WERI-Rb-1 (cell line): Measurements from ENCODE around the gene EIF2B4.

Source experiments
- DNase-seq: peaks from one replicate; pipeline ENCODE4 v3.0.0-alpha.2; 2020
- H3K27ac ChIP-seq: fragments of 250-450 bp; sonication (Bioruptor Pico); 2 replicates; pipeline ENCODE4 v1.5.1; 2020; ENCODE audit warnings: mild to moderate bottlenecking, moderate library complexity
- H3K27me3 ChIP-seq: fragments of 250-450 bp; sonication (Bioruptor Pico); 2 replicates; pipeline ENCODE4 v1.5.1; 2021; ENCODE audit warnings: mild to moderate bottlenecking, low read depth, moderate library complexity; ENCODE audit not compliant: insufficient read depth, severe bottlenecking
- H3K36me3 ChIP-seq: fragments of 250-450 bp; sonication (Bioruptor Pico); 2 replicates; pipeline ENCODE4 v1.5.1; 2020; ENCODE audit warnings: mild to moderate bottlenecking, moderate library complexity
- H3K4me3 ChIP-seq: 2 replicates; pipeline ENCODE4 v1.5.1; 2011; ENCODE audit warnings: low read depth, mild to moderate bottlenecking, control low read depth, low read length
- H3K9me3 ChIP-seq: fragments of 250-450 bp; sonication (Bioruptor Pico); 2 replicates; pipeline ENCODE4 v1.5.1; 2021; ENCODE audit warnings: mild to moderate bottlenecking, moderate library complexity; ENCODE audit not compliant: severe bottlenecking
- TF ChIP-seq, protein P1 (sequence below): IDR thresholded peaks from 2 replicates; pipeline ENCODE4 v1.5.1; 2011; ENCODE audit warnings: low read depth, mild to moderate bottlenecking, control low read depth, inconsistent platforms, low read length

Gene EIF2B4

DNA sequence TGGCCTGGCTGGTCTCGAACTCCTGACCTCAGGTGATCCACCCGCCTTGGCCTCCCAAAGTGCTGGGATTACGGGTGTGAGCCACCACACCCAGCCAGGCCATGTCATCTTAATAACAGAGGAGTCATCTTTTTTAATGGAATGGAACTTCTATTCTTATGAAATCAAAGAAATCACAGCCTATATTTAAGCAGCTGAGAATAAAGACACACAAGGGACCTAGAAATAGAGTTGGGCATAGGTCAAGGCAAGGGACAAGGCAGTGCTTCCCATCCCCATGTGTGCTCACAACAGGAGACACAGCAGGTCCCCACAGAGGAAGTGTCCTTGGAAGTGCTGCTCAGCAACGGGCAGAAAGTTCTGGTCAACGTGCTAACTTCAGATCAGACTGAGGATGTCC, 3.4 kb upstream of the EIF2B4 start:
- Histone ChIP-seq H3K27ac (no peak overlapping the region), H3K9me3 (no peaks in the 10 kb centered on the region), H3K36me3 (peaks cover 79% of the 10 kb centered on the region), H3K4me3 (no peak overlapping the region), H3K27me3 (no peaks in the 10 kb centered on the region)
- no peak for DNase-seq
- TF ChIP-seq, protein P1, sequence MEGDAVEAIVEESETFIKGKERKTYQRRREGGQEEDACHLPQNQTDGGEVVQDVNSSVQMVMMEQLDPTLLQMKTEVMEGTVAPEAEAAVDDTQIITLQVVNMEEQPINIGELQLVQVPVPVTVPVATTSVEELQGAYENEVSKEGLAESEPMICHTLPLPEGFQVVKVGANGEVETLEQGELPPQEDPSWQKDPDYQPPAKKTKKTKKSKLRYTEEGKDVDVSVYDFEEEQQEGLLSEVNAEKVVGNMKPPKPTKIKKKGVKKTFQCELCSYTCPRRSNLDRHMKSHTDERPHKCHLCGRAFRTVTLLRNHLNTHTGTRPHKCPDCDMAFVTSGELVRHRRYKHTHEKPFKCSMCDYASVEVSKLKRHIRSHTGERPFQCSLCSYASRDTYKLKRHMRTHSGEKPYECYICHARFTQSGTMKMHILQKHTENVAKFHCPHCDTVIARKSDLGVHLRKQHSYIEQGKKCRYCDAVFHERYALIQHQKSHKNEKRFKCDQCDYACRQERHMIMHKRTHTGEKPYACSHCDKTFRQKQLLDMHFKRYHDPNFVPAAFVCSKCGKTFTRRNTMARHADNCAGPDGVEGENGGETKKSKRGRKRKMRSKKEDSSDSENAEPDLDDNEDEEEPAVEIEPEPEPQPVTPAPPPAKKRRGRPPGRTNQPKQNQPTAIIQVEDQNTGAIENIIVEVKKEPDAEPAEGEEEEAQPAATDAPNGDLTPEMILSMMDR, result no peak

DNA sequence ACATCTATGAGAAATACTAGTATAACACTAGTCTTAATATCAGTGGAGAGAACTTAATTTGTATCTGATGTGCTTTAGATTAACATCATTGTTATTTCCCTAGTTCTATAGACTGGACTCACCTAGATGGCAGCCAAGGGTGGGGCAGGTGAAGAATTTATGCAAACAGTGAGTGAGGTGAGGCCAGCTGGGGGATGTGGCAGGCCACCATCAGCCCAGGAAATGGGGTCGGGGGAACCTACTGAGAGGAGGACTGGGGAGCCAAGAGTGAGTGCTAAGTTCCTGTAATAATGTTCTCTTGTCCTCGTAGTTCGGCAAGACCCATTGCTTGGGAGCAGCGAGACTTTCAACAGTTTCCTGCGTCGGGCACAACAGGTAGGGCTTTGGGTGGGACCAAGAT, 2.8 kb upstream of the EIF2B4 start:
- Histone ChIP-seq H3K4me3 (no peak overlapping the region), H3K9me3 (no peaks in the 10 kb centered on the region), H3K36me3 (peaks cover 79% of the 10 kb centered on the region), H3K27ac (no peak overlapping the region), H3K27me3 (no peaks in the 10 kb centered on the region)
- TF ChIP-seq, protein P1, result no peak
- DNase-seq, result no peak

DNA sequence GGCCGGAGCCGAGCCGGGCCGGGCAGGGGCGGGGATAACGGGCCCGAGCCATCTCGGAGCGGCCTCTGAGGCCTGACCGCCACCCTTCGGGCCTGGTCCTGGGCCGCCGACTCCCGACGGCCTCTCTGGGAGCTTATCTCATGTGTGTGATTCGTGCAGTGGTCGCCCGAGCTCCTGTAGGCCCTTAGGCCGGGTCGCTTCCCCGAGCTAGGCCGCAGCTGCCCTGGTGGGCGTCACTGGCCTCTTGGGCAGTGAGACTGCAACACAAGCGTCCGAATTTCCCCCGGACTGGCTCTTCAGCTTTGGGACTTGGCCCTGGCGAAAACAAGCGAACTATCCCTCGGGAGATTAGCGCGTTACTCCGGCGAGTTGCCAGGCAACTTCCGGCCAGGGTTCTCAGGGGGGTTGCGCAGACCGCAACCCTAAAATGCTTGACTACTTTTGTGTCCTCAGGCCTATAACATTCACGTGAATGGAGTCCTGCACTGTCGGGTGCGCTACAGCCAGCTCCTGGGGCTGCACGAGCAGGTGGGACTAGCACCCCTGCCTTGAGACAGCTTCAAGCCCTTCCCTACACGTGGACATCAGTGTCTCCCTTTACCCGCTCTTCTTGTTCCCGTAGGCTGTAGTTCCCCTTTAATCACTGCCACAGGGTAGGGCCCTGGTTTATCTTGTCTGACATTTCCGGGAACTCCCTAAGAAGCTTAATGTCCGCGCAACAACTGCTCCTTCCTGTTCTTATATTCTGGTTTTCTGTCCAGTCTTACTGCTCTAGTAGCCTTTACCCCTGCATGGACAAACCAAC, 880 bp upstream of the EIF2B4 start:
- Histone ChIP-seq H3K27ac (peak overlapping the region; percentile 92), H3K36me3 (peaks cover 79% of the 10 kb centered on the region), H3K27me3 (no peaks in the 10 kb centered on the region), H3K4me3 (peak overlapping the region; percentile 75), H3K9me3 (no peaks in the 10 kb centered on the region)
- DNase-seq, result peak; percentile 79
- TF ChIP-seq, protein P1, result no peak

DNA sequence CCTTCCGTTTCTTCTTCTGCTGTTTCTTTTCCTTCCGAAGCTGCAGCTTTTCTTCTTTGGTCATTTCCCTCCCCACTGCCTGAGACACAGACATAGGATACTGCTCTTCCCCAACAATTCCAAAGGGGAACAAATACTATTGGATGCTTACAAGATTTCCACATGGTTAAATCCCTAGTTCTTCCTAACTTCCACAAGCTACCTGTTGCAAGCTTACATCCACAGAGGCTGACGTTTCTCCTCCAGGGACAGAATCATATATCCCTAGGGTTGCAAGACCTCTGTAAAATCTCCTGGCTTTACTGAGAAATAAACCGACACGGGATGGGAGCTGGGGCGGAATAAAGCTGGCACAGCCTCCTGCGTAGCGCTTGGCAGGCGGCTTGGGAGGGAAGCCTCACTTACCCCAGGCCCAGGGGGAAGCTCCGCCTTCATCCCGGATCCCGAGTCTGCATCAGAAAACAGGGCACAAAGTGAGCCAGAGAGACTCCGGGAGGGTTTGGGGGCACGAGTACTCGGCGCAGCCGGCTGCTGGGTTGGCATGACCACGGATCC, 590 bp downstream of the EIF2B4 start:
- H3K4me3 ChIP-seq, result peak overlapping the region; percentile 75
- peaks cover 77% of the 10 kb centered on the region for H3K36me3 ChIP-seq
- H3K27ac ChIP-seq, result peak overlapping the region; percentile 89
- TF ChIP-seq, protein P1, result no peak
- peak; percentile 73 for DNase-seq
- H3K9me3 ChIP-seq, result no peaks in the 10 kb centered on the region
- H3K27me3 ChIP-seq, result no peaks in the 10 kb centered on the region

DNA sequence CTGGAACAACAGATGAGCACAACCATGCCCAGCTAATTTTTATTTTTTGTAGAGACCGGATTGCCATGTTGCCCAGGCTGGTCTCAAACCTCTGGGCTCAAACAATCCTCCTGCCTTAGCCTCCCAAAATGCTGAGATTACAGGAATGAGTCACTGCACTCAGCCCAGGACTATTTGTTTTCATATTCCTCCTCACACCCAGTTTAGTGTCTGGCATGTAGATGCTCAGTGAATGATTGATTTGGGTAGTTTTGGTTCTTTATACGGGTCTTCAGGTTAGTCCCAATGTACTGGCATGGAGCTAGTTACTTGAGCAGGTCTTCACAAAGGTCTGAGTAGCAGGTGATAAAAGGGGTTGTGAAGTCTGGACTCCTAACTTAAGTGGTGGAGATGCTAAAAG, 6.2 kb downstream of the EIF2B4 start:
- H3K9me3 ChIP-seq, result peaks cover 5% of the 10 kb centered on the region
- TF ChIP-seq, protein P1, result no peak
- no peak overlapping the region for H3K27ac ChIP-seq
- DNase-seq, result no peak
- H3K4me3 ChIP-seq, result no peak overlapping the region
- no peaks in the 10 kb centered on the region for H3K27me3 ChIP-seq
- peaks cover 74% of the 10 kb centered on the region for H3K36me3 ChIP-seq
